Ectodermal cell (in vitro differentiated cells): ENCODE results near the gene RSPH1.

Experiments
- H3K27ac ChIP-seq: 2 replicates; pipeline ENCODE4 v1.7.0; 2013; ENCODE audit warnings: mild to moderate bottlenecking, low read depth, low read length; ENCODE audit not compliant: insufficient read depth, poor library complexity, severe bottlenecking
- H3K27me3 ChIP-seq: 2 replicates; pipeline ENCODE4 v1.7.0; 2013; ENCODE audit warnings: mild to moderate bottlenecking, low read length; ENCODE audit not compliant: insufficient read depth, control insufficient read depth, poor library complexity, severe bottlenecking
- H3K36me3 ChIP-seq: one replicate; pipeline ENCODE4 v1.7.0; 2013; ENCODE audit warnings: low read length; ENCODE audit not compliant: control insufficient read depth, insufficient read depth
- H3K4me1 ChIP-seq: one replicate; pipeline ENCODE4 v1.7.0; 2013; ENCODE audit warnings: low read length; ENCODE audit not compliant: control insufficient read depth, insufficient read depth
- H3K4me3 ChIP-seq: 2 replicates; pipeline ENCODE4 v1.7.0; 2013; ENCODE audit warnings: low read depth, low read length, control low read depth; ENCODE audit not compliant: insufficient read depth
- H3K9me3 ChIP-seq: 2 replicates; pipeline ENCODE4 v1.7.0; 2013; ENCODE audit warnings: mild to moderate bottlenecking, low read length, moderate library complexity; ENCODE audit not compliant: control insufficient read depth
- WGBS, 2 experiments: methylation state at CpG; one replicate each; pipeline ENCODE4 v1.1.7; 2013; ENCODE audit warnings: missing lambda C conversion rate in 2 of 2; 5-methylcytosine and 5-hydroxymethylcytosine counted together

The RSPH1 gene

DNA sequence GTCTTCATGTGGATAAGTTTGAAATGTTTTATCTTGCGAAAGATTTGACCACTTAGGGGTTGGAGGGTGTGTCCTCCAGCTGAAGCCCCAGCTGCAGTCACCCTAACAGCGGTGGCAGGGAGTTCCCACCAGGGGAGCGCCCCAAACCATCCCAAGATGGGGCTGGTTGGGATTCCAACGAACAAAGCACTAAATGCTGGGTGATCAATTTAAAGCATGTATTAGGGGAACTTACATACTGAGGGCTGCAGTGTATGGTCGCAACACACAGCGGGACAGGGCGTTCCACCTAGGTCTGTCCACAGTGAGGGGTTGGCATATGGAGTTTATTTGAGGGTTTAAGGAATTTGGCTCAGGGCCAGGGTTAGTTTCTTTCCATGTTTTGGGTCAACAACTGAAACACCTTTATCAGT, 43.9 kb upstream of the RSPH1 start:
- Histone ChIP-seq H3K27ac (no peak overlapping the region), H3K36me3 (no peaks in the 10 kb centered on the region), H3K27me3 (no peaks in the 10 kb centered on the region), H3K4me3 (no peak overlapping the region), H3K9me3 (no peaks in the 10 kb centered on the region), H3K4me1 (peaks cover 6% of the 10 kb centered on the region)
- 64 to 80% methylated on average over 6 to 7 of the region's 7 CpGs for WGBS, 2 experiments

DNA sequence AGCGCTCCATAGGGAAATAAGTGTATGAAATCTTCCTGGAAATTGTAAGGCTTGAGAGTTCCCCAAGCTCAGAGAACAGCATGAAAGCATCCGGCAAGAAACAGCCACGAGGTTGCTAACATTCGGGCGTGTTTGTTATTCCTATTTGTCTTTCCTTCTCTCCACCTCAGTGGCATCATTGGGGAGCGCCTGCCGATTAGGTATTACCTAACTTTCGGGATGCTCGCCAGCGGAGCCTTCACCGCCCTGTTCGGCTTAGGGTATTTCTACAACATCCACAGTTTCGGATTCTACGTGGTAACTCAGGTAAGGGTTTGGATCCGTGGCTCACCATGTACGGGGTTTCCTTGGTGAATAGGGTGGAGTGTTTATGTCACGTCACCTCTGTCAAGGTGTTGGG, 43.3 kb upstream of the RSPH1 start:
- Histone ChIP-seq H3K4me3 (no peak overlapping the region), H3K27me3 (no peaks in the 10 kb centered on the region), H3K4me1 (peaks cover 6% of the 10 kb centered on the region), H3K36me3 (no peaks in the 10 kb centered on the region), H3K27ac (no peak overlapping the region), H3K9me3 (no peaks in the 10 kb centered on the region)
- WGBS, 2 experiments: 94 to 95% methylated on average over 17 of the region's 17 CpGs

DNA sequence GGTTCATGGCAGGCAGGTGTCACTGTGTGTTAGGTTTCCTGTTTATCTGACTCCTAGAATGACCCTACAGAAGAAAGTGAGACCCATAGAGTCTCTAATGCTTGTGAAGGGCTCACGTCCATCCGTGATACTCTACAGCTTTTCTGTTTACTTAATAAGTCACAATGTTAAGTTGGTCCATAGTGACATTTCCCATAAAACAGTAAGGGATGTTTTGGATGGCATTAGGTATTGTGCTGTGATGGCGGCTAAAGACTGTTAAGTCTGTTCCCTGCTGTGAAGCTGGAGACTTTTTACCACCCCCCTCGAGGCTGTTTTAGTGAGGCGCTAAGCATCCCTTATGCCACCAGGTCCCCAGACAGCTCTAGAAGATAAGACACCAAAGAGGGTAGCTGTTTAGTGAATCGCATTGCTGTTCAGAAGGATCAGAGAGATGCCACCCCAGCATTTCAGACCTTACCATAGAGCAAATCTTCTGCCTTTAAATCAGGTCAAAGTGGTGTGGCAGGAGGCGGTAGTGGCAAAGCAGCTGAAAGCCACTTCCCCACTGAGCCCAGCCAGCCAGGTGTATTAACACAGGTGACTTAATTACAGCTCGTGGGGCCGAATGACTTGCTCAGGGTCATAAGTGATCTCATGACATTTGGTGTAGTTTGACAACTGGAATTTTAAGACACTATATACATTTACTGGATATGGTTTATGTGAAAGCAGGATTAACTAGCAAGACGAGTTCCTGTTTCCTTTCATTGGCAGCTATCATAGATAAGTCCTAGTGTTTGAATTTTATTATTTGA, 42.7 kb upstream of the RSPH1 start:
- no peak overlapping the region for H3K27ac ChIP-seq
- 69 to 79% methylated on average over 6 to 10 of the region's 10 CpGs for WGBS, 2 experiments
- no peaks in the 10 kb centered on the region for H3K36me3 ChIP-seq
- H3K27me3 ChIP-seq: no peaks in the 10 kb centered on the region
- peaks cover 6% of the 10 kb centered on the region for H3K4me1 ChIP-seq
- H3K4me3 ChIP-seq: no peak overlapping the region
- no peaks in the 10 kb centered on the region for H3K9me3 ChIP-seq

DNA sequence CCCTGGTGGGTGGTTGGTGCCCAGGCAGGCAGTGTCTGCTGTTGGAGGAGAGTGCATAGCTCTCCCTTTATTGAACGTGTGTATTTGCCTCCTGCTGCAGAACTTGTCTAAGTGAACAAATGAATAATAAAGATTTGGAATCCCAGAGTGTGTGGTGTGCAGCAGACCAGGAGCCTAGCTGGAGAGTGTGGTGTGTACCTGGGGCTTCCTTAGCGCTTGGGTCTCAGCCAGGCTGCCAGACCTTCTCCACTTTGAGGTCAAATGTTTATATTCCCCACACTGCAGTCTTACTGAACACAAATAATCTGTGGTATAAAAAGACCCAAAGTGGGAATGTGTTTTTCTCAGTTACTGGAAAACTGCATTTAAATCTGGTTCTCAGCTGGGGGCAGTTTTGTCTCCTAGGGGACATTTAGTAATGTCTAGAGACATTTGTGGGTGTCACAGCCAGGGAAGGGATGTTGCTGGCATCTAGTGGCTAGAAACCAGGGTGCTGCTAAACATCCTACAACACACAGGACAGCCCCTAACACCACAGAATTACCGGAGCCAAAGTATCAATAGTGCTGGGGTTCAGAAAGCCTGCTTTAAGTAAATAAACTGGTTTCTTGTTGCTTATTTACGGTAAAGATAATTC, 41.2 kb upstream of the RSPH1 start:
- Histone ChIP-seq H3K27me3 (no peaks in the 10 kb centered on the region), H3K4me3 (no peak overlapping the region), H3K4me1 (peaks cover 6% of the 10 kb centered on the region), H3K36me3 (no peaks in the 10 kb centered on the region), H3K9me3 (no peaks in the 10 kb centered on the region), H3K27ac (no peak overlapping the region)
- WGBS, 2 experiments: 89 to 94% methylated on average over 4 of the region's 4 CpGs

DNA sequence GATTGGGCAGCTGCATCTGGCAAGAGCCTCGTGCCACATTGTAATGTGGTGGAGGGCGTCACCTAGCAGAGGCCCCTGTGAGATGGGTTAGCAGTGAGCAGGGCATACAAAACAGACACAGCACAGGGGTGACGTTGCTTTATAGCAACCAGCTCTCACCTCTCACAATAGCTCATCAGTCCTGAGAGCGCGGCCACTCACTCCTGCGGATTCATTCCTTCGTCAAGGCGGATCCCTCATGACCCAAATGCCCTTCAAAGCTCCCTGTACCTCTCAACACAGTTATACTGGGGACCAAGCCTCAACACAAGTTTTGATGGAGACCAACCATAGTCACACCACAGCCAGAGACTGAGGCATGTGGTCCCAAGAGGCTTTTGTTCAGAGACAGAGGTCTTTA, 40.6 kb upstream of the RSPH1 start:
- Histone ChIP-seq H3K4me1 (peaks cover 6% of the 10 kb centered on the region), H3K27me3 (no peaks in the 10 kb centered on the region), H3K4me3 (no peak overlapping the region), H3K9me3 (no peaks in the 10 kb centered on the region), H3K36me3 (no peaks in the 10 kb centered on the region), H3K27ac (no peak overlapping the region)
- WGBS, 2 experiments: 84 to 88% methylated on average over 8 of the region's 8 CpGs

DNA sequence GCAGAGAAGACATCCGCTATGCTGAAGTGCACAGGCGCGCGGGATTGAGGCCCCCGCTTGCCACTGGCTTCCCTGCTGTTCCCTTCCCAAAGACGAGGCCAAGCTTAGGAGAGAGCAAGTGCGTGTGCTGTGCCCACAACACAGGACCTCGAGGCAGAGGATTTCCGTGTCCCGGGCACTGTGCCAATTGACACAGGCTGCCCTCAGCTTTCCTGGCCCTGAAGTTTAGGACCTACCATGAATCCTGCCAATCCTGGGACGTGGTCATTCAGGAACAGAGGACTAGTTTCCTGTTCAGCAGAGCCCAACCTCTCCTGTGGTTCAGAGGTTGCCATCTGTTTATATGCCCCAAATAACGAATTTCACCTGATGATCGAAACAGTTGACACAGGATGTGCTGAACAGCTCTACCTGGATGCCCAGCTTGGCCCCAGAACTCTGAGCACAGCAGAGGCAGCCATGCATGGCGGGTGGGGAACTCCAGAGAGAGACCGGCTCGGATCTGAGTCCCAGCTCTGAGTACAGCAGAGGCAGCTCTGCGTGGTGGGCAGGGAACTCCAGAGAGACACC, 39.7 kb upstream of the RSPH1 start:
- H3K9me3 ChIP-seq: no peaks in the 10 kb centered on the region
- H3K27me3 ChIP-seq: no peaks in the 10 kb centered on the region
- WGBS, 2 experiments: 93 to 94% methylated on average over 17 of the region's 17 CpGs
- peaks cover under 1% of the 10 kb centered on the region for H3K4me1 ChIP-seq
- no peak overlapping the region for H3K4me3 ChIP-seq
- H3K27ac ChIP-seq: no peak overlapping the region
- no peaks in the 10 kb centered on the region for H3K36me3 ChIP-seq

DNA sequence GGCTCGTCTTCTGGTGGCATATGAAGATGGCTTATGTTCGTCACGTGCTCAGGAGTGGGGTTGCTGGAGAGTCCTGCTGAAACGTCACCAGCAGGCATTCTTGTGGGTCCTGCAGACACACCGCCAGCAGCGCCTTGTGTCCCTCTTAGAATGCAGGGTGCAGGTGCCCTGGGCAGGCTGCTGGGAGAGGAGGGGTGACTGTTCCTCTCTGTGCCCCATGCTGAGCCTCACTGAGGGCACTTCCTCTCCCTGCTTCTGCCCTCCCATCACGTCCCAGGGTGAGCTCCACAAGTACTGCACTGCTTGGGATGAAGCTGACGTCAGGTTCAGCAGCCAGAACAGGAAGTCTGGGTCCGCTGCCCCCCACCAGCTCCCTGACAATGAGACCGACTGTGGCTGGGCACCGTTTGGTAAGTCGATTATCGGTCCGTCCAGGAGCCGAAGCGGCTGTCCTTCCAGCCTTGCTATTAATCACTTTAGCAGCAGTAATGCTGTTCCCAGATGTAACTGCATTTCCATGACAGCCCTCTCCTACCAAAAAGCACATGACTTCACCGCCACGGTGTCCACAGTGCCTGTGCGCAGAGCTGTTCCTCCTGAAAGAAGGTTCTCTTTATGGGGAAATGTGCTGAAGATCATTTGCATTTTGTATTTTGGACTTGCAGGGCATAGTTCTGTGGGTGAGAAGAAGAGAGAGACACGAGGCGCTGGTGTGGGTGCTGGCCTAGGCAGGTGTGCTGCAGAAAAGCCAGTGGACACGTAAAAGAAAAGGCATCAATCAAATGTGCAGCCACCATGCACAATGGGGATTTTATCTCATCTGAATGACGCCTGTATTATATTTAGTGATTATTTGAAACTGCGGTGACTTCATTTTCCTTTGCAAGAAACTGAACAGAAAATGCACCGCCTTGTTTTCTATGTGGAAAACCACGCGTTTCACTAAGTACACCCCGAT, 38.7 kb upstream of the RSPH1 start:
- H3K27ac ChIP-seq: no peak overlapping the region
- H3K27me3 ChIP-seq: no peaks in the 10 kb centered on the region
- WGBS, 2 experiments: 91 to 92% methylated on average over 28 of the region's 28 CpGs
- no peaks in the 10 kb centered on the region for H3K9me3 ChIP-seq
- no peak overlapping the region for H3K4me3 ChIP-seq
- H3K4me1 ChIP-seq: peaks cover 3% of the 10 kb centered on the region
- H3K36me3 ChIP-seq: no peaks in the 10 kb centered on the region

DNA sequence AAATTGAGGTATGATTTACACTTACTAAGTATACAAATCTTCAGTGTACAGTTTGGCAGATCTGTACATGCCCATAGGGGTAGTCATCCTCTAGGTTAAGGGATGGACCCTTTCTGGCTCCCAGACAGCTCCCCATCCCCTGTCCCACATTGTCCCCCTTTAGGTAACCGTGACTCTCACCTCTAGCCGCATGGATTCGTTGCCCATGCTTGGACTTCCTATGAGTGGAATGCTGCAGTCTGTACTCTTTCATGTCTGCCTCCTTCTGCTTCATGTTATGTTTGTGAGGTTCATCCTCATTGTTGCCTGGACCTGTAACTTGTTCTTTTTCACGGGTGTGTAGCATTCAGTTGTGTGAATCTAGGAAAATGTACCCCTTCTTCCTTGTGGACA, 37.9 kb upstream of the RSPH1 start:
- H3K4me1 ChIP-seq: peaks cover 3% of the 10 kb centered on the region
- H3K36me3 ChIP-seq: no peaks in the 10 kb centered on the region
- H3K27me3 ChIP-seq: no peaks in the 10 kb centered on the region
- no peak overlapping the region for H3K4me3 ChIP-seq
- 92 to 94% methylated on average over 4 of the region's 4 CpGs for WGBS, 2 experiments
- no peaks in the 10 kb centered on the region for H3K9me3 ChIP-seq
- H3K27ac ChIP-seq: no peak overlapping the region

DNA sequence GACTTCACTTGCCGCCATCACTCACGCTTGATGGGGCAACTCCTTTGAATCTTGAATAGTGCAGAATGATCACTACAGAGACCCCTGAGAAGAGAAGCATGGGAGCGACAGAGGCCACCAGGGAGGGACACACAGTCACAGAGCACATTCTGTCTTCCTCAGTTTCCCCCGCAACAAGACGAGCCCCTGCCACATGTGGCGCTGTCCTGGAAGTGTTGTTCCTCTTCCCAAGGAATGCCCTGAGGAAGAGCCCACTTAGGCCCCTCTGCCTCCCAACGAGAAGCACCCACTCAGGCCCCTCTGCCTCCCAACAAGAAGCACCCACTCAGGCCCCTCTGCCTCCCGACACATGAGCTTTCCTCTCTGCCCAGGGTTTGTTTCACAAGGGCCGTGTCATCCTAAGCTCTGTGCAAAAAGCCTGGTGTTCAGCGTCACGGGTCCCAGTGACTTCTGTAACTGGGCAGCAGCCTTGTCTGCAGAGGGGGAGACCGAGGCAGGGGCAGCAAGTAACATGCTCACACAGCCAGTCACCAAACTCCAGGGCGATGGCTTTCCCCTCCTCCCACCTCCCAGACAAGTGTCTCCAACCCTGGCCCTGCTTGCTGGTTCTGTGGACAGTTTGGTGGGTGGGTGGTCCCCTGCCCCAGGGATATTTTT, 37.4 kb upstream of the RSPH1 start:
- WGBS, 2 experiments: 95 to 96% methylated on average over 12 to 13 of the region's 13 CpGs
- Histone ChIP-seq H3K4me3 (no peak overlapping the region), H3K36me3 (no peaks in the 10 kb centered on the region), H3K4me1 (peaks cover 3% of the 10 kb centered on the region), H3K27ac (no peak overlapping the region), H3K9me3 (no peaks in the 10 kb centered on the region), H3K27me3 (no peaks in the 10 kb centered on the region)
